Measurements from ENCODE around the gene PPP1R14C.

PPP1R14C gene

DNA sequence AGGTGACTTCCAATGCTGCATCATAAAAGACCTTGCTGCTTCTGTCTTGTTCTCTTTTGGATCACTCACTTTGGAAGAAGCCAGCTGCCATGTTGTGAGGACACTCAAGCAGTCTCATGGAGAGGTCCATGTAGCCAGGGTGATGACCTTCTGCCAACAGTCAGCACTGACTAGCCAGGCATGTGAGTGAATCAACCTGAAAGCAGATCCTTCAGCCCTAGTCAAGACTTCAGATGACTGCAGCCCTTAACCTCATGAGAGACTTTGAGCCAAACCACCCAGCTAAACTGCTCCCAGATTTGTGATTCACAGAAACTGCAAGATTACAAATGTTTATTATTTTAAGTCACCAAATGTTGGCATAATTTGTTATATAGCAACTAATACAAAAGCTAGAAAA lies 140.0 kb downstream of the PPP1R14C start:
- no peak overlapping the region for H3K9ac ChIP-seq (ENCODE audit: low read length)
- H2AFZ ChIP-seq (ENCODE audit: low read depth, low read length): no peak overlapping the region
- TF ChIP-seq EZH2phosphoT487 (IDR thresholded peaks at IDR 0.05; ENCODE audit: low read depth): no peak
- TF ChIP-seq, protein P1, sequence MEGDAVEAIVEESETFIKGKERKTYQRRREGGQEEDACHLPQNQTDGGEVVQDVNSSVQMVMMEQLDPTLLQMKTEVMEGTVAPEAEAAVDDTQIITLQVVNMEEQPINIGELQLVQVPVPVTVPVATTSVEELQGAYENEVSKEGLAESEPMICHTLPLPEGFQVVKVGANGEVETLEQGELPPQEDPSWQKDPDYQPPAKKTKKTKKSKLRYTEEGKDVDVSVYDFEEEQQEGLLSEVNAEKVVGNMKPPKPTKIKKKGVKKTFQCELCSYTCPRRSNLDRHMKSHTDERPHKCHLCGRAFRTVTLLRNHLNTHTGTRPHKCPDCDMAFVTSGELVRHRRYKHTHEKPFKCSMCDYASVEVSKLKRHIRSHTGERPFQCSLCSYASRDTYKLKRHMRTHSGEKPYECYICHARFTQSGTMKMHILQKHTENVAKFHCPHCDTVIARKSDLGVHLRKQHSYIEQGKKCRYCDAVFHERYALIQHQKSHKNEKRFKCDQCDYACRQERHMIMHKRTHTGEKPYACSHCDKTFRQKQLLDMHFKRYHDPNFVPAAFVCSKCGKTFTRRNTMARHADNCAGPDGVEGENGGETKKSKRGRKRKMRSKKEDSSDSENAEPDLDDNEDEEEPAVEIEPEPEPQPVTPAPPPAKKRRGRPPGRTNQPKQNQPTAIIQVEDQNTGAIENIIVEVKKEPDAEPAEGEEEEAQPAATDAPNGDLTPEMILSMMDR (IDR thresholded peaks at IDR 0.05; ENCODE audit: low read depth, low read length): no peak
- no peak overlapping the region for H3K27ac ChIP-seq (ENCODE audit: low read length)
- no peak overlapping the region for H3K4me3 ChIP-seq (ENCODE audit: low read length)
- H3K36me3 ChIP-seq (replicated peaks; ENCODE audit: low read depth, low read length): no peaks in the 10 kb centered on the region
- H4K20me1 ChIP-seq (ENCODE audit: insufficient read depth, low read length): no peaks in the 10 kb centered on the region
- peaks cover 10% of the 10 kb centered on the region; the same call in 1 of the 2 replicates for H3K27me3 ChIP-seq (ENCODE audit: low read depth, low read length)
- no peaks in the 10 kb centered on the region for H3K79me2 ChIP-seq (ENCODE audit: low read length)
- H3K4me2 ChIP-seq (ENCODE audit: low read length): no peak overlapping the region
- H3K4me1 ChIP-seq (ENCODE audit: low read length): peaks cover 8% of the 10 kb centered on the region
- H3K9me3 ChIP-seq (ENCODE audit: insufficient read depth, low read length): no peaks in the 10 kb centered on the region

DNA sequence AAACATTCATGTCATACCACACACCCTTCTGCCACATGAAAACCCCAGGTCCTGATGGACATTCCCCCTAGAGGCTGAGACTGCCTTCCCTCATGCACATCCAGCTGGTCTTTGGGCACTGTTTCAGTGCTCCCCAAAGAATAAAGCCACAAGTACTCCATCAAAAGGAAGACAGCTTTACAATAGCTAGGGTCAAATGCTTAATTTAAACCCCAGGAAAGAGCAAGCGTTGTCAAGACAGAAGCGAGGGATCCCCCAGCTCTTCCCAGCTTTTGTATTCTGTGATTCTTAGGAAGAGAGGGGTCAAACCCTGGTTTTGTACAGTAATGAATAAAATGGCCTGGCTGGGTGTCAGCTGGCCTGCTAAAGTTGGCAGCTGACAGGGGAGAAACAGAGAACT lies 143.6 kb downstream of the PPP1R14C start:
- Histone ChIP-seq H3K27me3 (ENCODE audit: low read depth, low read length) (peaks cover 10% of the 10 kb centered on the region; the same call in 1 of the 2 replicates), H3K36me3 (replicated peaks; ENCODE audit: low read depth, low read length) (no peaks in the 10 kb centered on the region), H3K4me1 (ENCODE audit: low read length) (no peaks in the 10 kb centered on the region), H3K27ac (ENCODE audit: low read length) (no peak overlapping the region), H2AFZ (ENCODE audit: low read depth, low read length) (no peak overlapping the region), H3K79me2 (ENCODE audit: low read length) (no peaks in the 10 kb centered on the region), H4K20me1 (ENCODE audit: insufficient read depth, low read length) (no peaks in the 10 kb centered on the region), H3K9me3 (ENCODE audit: insufficient read depth, low read length) (no peaks in the 10 kb centered on the region), H3K4me2 (ENCODE audit: low read length) (no peak overlapping the region), H3K4me3 (ENCODE audit: low read length) (no peak overlapping the region), H3K9ac (ENCODE audit: low read length) (no peak overlapping the region)
- TF ChIP-seq EZH2phosphoT487 (IDR thresholded peaks at IDR 0.05; ENCODE audit: low read depth): no peak
- TF ChIP-seq, protein P1 (IDR thresholded peaks at IDR 0.05; ENCODE audit: low read depth, low read length): no peak

DNA sequence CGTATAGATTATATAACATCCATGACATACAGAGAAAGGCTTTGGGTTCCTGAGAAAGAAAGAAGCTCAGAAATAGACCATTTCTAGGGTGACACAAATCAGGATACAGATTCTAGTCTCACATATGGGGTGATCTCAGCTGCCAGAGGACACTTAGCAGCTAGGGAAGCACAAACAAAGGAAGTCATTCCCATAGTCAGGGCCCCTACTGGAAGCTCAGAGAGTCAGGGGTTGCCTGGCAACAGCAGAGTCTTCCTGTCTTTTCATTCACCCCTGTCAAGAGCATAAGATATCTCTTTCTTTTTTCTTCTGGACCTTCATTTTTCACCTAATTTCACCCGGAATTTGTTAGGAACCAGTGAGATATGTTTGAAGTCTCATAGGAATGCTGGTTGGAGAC lies 144.1 kb downstream of the PPP1R14C start:
- Histone ChIP-seq H2AFZ (ENCODE audit: low read depth, low read length) (no peak overlapping the region), H3K36me3 (replicated peaks; ENCODE audit: low read depth, low read length) (no peaks in the 10 kb centered on the region), H3K27ac (ENCODE audit: low read length) (no peak overlapping the region), H3K4me1 (ENCODE audit: low read length) (no peaks in the 10 kb centered on the region), H3K27me3 (ENCODE audit: low read depth, low read length) (peaks cover 10% of the 10 kb centered on the region; the same call in 1 of the 2 replicates), H3K9me3 (ENCODE audit: insufficient read depth, low read length) (no peaks in the 10 kb centered on the region), H3K4me3 (ENCODE audit: low read length) (no peak overlapping the region), H3K4me2 (ENCODE audit: low read length) (no peak overlapping the region), H4K20me1 (ENCODE audit: insufficient read depth, low read length) (no peaks in the 10 kb centered on the region), H3K9ac (ENCODE audit: low read length) (no peak overlapping the region), H3K79me2 (ENCODE audit: low read length) (no peaks in the 10 kb centered on the region)
- TF ChIP-seq, protein P1 (IDR thresholded peaks at IDR 0.05; ENCODE audit: low read depth, low read length): no peak
- TF ChIP-seq EZH2phosphoT487 (IDR thresholded peaks at IDR 0.05; ENCODE audit: low read depth): no peak

GRCh38 chr6:150288456-150288855 lies 145.6 kb downstream of the PPP1R14C start:
- Histone ChIP-seq H3K4me3 (ENCODE audit: low read length) (no peak overlapping the region), H3K79me2 (ENCODE audit: low read length) (no peaks in the 10 kb centered on the region), H3K4me2 (ENCODE audit: low read length) (no peak overlapping the region), H3K27ac (ENCODE audit: low read length) (no peak overlapping the region), H3K36me3 (replicated peaks; ENCODE audit: low read depth, low read length) (no peaks in the 10 kb centered on the region), H3K9ac (ENCODE audit: low read length) (no peak overlapping the region), H3K9me3 (ENCODE audit: insufficient read depth, low read length) (no peaks in the 10 kb centered on the region), H2AFZ (ENCODE audit: low read depth, low read length) (no peak overlapping the region), H3K4me1 (ENCODE audit: low read length) (no peaks in the 10 kb centered on the region), H3K27me3 (ENCODE audit: low read depth, low read length) (peaks cover 10% of the 10 kb centered on the region; the same call in 1 of the 2 replicates), H4K20me1 (ENCODE audit: insufficient read depth, low read length) (no peaks in the 10 kb centered on the region)
- TF ChIP-seq, protein P1 (IDR thresholded peaks at IDR 0.05; ENCODE audit: low read depth, low read length): no peak
- no peak for TF ChIP-seq EZH2phosphoT487 (IDR thresholded peaks at IDR 0.05; ENCODE audit: low read depth)

Data from OCI-LY3 (cell line).